Spleen (tissue), 7 donors: Measurements from ENCODE around the gene SMARCA4.
A peak's percentile ranks its signal among the peaks of the same experiment; 100 is the strongest.

Source experiments
- CTCF ChIP-seq, 11 experiments: fragments of 200-600 bp in 7 of 11; fragments of 450-650 bp in 4 of 11; sonication (generic) in 4 of 11; IDR thresholded peaks in 8 of 11; conservative IDR thresholded peaks in 3 of 11; 1 replicate in 7 of 11; 2 replicates in 4 of 11; pipeline versions ENCODE4 v1.4.0 to v1.8.0; 2016 to 2021; ENCODE audit warnings: antibody characterized with exemption in 11 of 11, inconsistent platforms in 4 of 11, mild to moderate bottlenecking in 1 of 11
- POLR2AphosphoS5 ChIP-seq, 3 donors: sonication (generic); formaldehyde crosslinking; IDR thresholded peaks; one replicate each; pipeline ENCODE4 v1.5.1; 2017; ENCODE audit warnings: antibody characterized with exemption in 3 of 3
- donor health status: DM: no; HTN: no; CAD: no; lungs with moderate emphysema.
- donor health status: DM: no; HTN: no; CAD: no.
- donor health status: DM: no; HTN: no; CAD: no.

GRCh38 chr19:11105014-11105636 is 144.3 kb downstream of the SMARCA4 start:
- TF ChIP-seq CTCF (IDR thresholded peaks at IDR 0.05 in 8 of 11, conservative IDR thresholded peaks at IDR 0.05 in 3 of 11) (no peak), POLR2AphosphoS5 (IDR thresholded peaks at IDR 0.05) (peak in 1 of 3 donors; percentile 61)
